ENCODE data around the gene SAMD1. TPM values are rescaled to one million over a fixed set of nuclear protein-coding genes. Genes with fewer than 3 reads are reported as not detected.

Gene SAMD1
- total RNA-seq, 1 experiment from 2014 or later: 26.3 TPM

DNA sequence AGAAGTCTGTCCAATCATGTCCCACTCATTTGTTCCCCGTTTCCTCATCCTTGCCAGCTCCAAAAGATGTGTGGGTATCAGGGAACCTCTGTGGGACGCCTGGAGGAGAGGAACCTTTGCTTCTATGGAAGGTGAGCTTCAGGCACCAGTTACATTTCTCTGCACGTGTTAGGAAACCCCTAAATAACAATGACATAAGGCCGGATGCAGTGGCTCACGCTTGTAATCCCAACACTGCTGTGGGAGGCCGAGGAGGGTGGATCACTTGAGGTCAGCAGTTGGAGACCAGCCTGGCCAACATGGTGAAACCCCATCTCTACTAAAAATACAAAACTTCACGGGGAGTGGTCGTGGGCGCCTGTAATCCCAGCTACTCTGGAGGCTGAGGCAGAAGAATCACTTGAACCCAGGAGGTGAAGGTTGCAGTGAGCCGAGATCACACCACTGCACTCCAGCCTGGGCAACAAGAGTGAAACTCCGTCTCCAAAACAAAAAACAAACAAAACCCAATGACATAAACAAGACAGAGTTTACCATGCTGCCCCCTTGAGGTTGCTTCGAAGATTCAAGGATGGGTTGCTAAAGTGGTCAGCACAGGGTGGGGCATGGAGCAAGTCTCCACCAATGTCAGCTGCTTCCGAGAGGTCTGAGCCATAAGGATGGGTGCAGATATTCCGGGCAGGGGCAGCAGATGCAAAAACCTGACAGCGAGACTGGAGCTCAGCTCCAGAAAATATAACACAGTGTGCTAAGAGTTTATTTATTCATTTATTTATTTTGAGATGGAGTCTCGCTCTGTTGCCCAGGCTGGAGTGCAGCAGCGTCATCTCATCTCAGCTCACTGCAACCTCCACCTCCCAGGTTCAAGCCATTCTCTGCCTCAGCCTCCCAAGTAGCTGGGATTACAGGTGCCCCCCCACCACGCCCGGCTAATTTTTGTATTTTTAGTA, 47.6 kb downstream of the SAMD1 start:
- DNase-seq (ENCODE audit: extremely low read depth, low read depth): peak; percentile 72

DNA sequence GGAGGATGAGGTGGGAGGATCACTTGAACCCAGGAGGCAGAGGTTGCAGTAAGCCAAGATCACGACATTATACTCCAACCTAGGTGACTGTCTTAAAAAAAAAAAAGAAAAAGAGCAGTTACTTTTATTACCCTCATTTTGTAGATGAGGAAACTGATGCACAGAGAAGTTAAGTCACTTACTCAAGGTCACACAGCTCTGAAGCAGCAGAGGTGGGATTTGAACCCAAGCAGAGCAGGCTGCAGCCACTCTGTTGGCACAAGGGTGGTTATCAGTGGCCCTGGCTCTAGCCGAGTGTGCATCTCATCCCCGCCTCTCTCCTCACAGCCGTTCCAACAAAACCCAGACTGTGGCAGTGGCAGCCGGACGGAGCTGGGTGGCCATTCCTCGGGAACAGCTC, 51.4 kb downstream of the SAMD1 start:
- no peak for DNase-seq (ENCODE audit: extremely low read depth, low read depth)

Other genes starting within 250 kb of the SAMD1 start
- gene NANOS3, start 213.6 kb downstream of the SAMD1 start, total RNA-seq (2014; rRNA removed; shearing (Covaris generic)): not detected in 2 replicates
- gene BRME1, start 184.6 kb downstream of the SAMD1 start, total RNA-seq (2014; rRNA removed; shearing (Covaris generic)): 0.50 TPM in 1 of 2 replicates, not detected in the other
- gene CC2D1A, start 184.6 kb downstream of the SAMD1 start, total RNA-seq (2014; rRNA removed; shearing (Covaris generic)): 13.8 and 15.5 TPM in 2 replicates
- not detected in 2 replicates for gene PODNL1, start 152.3 kb downstream of the SAMD1 start, total RNA-seq (2014; rRNA removed; shearing (Covaris generic))
- gene DCAF15, start 138.2 kb downstream of the SAMD1 start, total RNA-seq (2014; rRNA removed; shearing (Covaris generic)): 11.6 and 16.8 TPM in 2 replicates
- 2.0 and 2.1 TPM in 2 replicates for gene RFX1, start 84.4 kb downstream of the SAMD1 start, total RNA-seq (2014; rRNA removed; shearing (Covaris generic))
- not detected in 2 replicates for gene RLN3, start 62.6 kb downstream of the SAMD1 start, total RNA-seq (2014; rRNA removed; shearing (Covaris generic))
- gene IL27RA, start 59.0 kb downstream of the SAMD1 start, total RNA-seq (2014; rRNA removed; shearing (Covaris generic)): 5.1 and 5.6 TPM in 2 replicates
- gene PALM3, start 28.7 kb downstream of the SAMD1 start, total RNA-seq (2014; rRNA removed; shearing (Covaris generic)): not detected in 2 replicates
- gene MISP3, start 18.0 kb downstream of the SAMD1 start, total RNA-seq (2014; rRNA removed; shearing (Covaris generic)): 2.6 and 4.0 TPM in 2 replicates
- not detected in 2 replicates for gene C19orf67, start 5.0 kb downstream of the SAMD1 start, total RNA-seq (2014; rRNA removed; shearing (Covaris generic))
- gene PRKACA, start 27.0 kb upstream of the SAMD1 start, total RNA-seq (2014; rRNA removed; shearing (Covaris generic)): 14.4 and 16.5 TPM in 2 replicates
- gene ASF1B, start 45.8 kb upstream of the SAMD1 start, total RNA-seq (2014; rRNA removed; shearing (Covaris generic)): 13.2 and 15.9 TPM in 2 replicates
- 5.8 and 6.2 TPM in 2 replicates for gene ADGRL1, start 115.4 kb upstream of the SAMD1 start, total RNA-seq (2014; rRNA removed; shearing (Covaris generic))

Data from NCI-H460 (cell line).